NCI-H446 treated with DMSO at 0.1 percent for 48 hours (cell line): ENCODE data around the gene PPRC1.

Experiments used
- DNase-seq: peaks from one replicate; lab custom pipeline; 2025; lab: John Stamatoyannopoulos, UW

PPRC1 gene

DNA sequence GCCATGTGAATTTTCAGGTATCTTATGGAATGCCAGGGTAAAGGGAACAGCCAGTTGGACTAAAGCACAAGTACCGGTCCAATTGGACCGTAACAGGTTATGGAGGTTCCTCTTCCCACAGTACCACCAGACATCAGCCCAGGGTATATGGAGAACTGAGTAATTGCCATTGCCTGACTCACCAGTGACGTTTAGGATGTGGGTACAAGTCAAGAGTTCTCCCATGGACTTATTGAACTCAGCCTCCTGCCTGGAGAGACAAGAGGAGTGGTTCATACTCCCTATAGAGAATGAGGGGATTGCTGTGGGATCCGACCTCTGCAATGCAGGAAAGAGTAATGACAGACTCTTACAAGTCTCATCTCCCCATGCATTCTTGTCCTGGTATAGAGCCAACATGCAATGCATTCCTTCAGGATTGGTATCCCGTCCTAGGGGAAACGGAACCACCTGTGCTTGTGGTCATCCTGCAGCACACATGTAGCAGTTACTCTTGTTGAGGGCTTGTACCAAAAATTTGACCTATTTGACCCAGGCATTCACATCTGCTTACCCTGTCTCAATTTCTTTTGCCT is 62.5 kb downstream of the PPRC1 start:
- no peak for DNase-seq

DNA sequence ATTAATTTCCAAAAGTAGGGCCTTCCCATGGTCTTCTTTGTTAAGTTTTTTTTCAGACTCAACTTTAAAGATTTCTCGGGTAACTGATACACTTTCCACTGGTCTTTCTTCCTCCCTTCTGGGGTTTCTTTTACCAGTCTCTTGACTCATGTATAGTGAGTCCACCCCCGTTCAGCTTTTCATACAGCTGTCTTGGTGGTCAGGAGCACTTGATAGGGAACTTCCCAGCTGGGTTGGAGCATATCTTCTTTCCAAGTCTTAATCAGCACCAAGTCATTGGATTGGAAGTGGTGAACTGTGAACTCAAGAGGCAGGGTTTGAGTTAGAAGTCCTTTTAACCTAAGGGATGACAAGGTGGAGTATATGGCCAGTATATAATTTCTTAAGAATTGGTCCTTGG is 64.1 kb downstream of the PPRC1 start:
- DNase-seq, result no peak

DNA sequence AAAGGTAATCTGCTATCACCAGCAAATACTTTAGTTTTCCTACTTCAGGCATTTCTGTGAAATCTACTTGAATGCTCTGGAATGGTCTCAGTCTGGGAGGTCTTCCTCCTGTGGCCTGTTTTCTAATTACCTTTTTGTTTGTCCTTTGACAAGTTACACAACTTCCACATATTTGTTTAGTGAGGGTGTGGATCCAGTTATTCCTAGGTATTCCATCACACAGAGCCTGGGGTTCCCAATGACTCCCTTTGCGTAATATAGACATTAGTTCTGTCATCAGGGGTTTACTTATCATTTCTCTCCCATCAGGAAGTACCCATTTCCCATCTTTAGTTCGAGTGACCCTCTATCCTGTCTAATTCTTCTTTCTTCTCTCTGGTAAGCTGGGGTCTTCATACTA is 65.2 kb downstream of the PPRC1 start:
- no peak for DNase-seq
